ENCODE results near the gene OCA2.
"Not testable (repeated sequence)": the region's sequence is repeated elsewhere in the genome, so short reads cannot be mapped to it uniquely, and the experiment has no call there.

OCA2 gene

DNA sequence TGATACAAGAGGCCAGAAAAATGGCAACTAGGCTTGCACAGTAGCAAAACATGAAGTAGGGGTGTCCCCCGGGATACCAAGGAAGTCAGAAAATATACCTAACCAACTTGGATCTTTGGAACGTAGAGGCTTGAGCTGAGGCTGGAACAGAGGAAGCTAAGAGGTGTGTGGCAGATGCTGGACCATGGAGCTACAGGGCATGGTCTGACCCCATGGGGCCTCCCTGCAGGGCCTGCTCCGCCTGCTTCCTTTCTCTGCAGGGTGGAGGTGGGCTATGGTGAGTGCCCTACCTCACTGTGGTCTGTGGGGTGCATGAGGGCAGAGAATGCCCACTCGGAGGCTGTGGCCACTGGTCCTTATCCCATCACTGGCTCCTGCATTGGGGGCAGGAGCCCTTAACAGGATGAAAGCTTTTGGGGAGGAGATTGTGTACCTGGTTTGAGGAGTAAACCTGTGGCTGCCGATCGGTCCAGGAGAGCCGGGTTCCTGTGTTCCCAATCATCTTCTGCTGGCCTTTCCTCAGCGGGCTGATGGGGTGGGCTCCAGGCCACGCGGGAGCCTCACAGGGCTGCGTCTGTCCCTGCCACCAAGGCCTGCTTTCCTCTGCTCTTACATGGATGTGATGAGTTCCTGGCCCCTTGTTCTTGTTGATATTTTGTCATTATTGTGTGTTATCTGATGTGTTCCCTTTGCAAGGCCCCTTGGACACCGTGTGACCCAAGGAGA lies 96.8 kb downstream of the OCA2 start:
- DNase-seq (ENCODE audit: low read depth in 2 of 2) = no peak

DNA sequence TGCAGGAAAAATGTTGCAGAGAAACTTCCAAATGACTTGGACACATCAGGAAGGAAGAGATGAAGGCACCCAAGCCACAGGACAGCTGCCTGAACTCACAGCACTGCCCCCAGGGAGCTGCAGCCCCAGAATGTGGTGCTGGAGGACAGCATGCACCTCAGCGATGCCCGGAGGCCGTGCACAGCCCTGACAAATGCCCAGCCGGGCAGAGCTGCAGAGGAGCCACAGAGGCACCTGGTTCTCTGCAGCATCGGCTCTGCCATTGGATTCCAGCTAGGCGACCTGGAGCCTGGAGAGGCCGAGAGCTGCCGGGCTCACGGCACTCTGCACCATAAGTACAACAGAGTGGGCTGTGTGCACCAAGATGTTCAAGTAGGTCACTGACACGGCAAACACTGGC lies 97.5 kb downstream of the OCA2 start:
- DNase-seq (ENCODE audit: low read depth in 2 of 2) = no peak

DNA sequence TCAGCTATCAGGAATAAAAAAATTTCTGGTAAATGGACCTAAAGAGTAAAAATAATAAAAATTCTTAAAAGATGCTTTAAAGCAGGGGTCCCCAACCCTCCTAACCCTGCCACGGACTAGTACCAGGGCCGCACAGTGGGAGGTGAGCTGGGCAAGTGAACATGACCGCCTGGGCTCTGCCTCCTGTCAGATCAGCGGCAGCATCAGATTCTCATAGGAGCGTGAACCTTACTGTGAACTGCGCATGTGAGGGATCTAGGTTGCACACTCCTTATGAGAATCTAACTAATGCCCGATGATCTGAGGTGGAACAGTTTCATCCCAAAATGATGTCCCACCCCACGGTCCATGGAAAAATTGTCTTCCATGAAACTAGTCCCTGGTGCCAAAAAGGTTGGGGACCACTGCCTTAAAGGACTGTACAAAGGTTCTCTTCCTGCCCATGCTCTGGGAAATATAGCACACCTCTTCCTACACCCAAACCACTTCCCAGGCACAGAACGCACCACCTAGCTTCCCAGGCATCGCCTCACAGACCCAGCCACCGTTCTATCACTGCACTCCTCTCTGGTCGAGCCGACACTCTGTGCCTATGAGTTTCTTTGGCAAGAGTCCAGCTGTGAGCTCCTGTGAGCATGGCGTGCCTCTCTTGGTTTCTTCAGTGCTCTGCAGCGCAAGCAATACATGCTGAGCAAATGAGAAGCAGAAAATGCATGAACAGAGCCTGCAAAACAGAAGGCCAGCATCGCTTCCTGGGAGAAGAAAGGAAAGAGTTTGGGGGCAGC lies 104.9 kb downstream of the OCA2 start:
- DNase-seq (ENCODE audit: low read depth in 2 of 2) = no peak

DNA sequence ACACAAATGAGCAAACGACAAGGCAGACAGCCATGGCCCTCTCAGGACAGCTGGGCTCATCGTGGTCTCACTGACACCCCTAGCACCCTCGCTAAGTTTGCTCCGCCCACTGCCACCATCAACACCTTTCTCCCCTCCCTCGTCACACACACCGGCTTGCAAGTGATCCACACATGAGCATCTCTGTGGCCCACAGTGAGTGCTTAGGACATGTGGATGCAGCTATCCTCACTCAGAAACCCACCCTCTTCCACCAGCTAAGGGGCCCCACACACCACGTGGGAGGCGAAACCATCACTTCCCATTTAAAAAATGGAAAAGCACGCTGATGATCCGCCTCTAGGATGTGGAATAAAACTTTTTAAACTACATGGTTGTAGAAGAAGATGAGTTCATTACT lies 105.6 kb downstream of the OCA2 start:
- DNase-seq (ENCODE audit: low read depth in 2 of 2) = no peak

GRCh38 chr15:27990521-27991515 lies 108.3 kb downstream of the OCA2 start:
- DNase-seq (ENCODE audit: low read depth in 2 of 2) = no peak

GRCh38 chr15:27989838-27990237 lies 109.3 kb downstream of the OCA2 start:
- no peak for DNase-seq (ENCODE audit: low read depth in 2 of 2)

DNA sequence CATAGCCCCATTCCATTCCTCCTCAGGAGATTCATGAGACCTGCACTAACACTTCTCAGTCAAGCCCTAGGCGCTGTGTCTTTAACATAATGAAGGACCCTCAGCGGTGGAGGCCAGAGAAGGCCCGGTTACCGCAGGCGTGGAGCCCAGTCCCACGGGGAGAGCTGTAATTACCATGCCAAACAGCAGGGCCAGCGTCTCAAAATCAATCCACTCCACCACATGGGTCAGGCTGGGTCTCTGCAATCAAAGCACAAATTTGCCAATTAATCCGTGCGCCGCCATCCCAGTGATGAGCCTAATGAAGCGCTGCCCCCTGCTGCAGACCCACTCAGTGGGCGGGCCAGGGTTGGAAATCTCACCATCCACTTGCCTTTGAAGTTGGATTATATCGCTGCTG lies 109.7 kb downstream of the OCA2 start:
- no peak for DNase-seq (ENCODE audit: low read depth in 2 of 2)

GRCh38 chr15:27985099-27985498 lies 114.0 kb downstream of the OCA2 start:
- DNase-seq (ENCODE audit: low read depth in 2 of 2) = no peak

DNA sequence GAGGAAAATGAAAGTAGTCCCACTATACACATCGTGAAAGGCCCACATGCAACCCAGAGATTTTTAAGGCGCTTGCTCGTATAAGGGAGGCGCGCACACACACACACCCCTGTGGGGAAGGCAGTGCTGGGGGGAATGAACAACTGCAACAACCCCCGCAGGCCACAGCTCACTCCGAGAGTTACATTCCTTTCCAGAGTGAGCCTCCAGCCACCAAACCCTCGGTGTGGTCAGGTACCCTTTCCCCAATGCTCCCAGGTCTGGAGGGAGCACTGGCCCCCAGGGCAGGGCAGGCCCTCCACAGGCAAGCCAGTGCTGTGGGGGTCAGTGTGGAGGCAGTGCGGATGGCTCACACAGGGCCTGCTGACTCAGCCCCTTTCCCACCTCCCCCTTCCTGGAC lies 115.6 kb downstream of the OCA2 start:
- DNase-seq (ENCODE audit: low read depth in 2 of 2) = no peak

DNA sequence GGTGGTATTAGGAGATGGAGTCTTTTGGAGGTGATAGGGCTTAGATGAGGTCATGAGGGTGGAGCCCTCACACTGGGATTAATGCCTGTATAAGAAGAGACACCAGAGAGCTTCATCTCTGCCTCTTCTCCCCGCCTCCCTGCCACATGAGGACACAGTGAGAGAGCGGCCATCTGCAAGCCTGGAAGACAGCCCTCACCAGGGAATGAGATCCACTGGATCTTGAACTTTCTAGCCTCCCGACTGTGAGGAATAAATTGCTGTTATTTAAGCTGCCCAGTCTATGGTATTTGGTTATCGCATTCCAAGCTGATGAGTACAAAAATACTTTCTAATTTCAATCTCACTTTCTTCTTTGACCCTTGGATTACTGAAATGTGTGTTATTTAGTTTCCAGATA lies 121.4 kb downstream of the OCA2 start:
- no peak for DNase-seq (ENCODE audit: low read depth in 2 of 2)

DNA sequence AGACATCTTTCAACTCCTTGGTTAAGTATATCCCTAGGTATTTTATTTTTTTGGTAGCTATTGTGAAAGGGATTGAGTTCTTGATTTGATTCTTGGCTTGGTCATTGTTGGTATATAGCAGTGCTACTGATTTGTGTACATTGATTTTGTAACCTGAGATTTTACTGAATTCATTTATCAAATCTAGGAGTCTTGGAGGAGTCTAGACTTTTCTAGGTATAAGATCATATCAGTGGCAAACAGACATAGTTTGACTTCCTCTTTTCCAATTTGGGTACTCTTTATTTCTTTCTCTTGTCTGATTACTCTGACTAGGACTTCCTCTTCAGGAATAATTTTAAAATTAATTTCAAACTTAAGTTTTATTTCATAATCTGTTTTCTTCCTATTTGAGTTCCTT lies 125.2 kb downstream of the OCA2 start:
- no peak for DNase-seq (ENCODE audit: low read depth in 2 of 2)

GRCh38 chr15:27970661-27971392 lies 128.3 kb downstream of the OCA2 start:
- no peak for DNase-seq (ENCODE audit: low read depth in 2 of 2)

GRCh38 chr15:27967541-27967940 lies 131.6 kb downstream of the OCA2 start:
- DNase-seq (ENCODE audit: low read depth in 2 of 2) = no peak

GRCh38 chr15:27965546-27965945 lies 133.6 kb downstream of the OCA2 start:
- no peak for DNase-seq (ENCODE audit: low read depth in 2 of 2)

DNA sequence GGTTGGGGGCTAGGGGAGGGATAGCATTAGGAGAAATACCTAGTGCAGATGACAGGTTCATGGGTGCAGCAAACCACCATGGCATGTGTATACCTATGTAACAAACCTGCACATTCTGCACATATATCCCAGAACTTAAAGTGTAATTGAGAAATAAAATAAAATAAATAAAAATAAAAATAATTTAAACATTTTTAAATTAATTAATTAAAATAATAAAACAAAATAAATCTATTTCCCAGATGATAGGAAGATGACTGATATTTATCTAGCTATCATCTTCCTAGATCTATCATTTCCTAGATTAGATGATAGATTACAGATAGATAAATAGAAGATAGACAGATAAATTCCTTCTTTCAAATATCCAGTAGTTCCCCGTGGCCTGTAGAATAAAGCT lies 137.3 kb downstream of the OCA2 start:
- DNase-seq (ENCODE audit: low read depth in 2 of 2) = no peak

GRCh38 chr15:27958911-27959578 lies 140.1 kb downstream of the OCA2 start:
- DNase-seq (ENCODE audit: low read depth in 2 of 2) = no peak

GRCh38 chr15:27956285-27956684 lies 142.8 kb downstream of the OCA2 start:
- no peak for DNase-seq (ENCODE audit: low read depth in 2 of 2)

- DNase-seq (ENCODE audit: low read depth in 2 of 2) = no peak
Observed at GRCh38 chr15:27955087-27955486, 144.0 kb downstream of the OCA2 start.

DNA sequence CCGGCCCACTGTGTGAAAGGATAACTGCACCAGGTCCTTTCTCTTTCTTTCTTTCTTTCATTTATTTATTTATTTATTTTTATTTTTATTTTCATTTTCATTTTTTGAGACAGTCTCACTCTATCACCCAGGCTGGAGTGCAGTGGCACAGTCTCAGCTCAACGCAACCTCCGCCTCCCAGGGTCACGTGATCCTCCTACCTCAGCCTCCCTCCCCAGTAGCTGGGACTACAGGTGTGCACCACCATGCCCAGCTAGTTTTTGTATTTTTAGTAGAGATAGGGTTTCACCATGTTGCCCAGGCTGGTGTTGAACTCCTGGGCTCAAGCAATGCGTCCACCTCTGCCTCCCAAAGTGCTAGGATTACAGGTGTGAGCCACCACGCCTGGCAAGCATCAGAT lies 146.5 kb downstream of the OCA2 start:
- not testable (repeated sequence) for DNase-seq (ENCODE audit: low read depth in 2 of 2)

GRCh38 chr15:27951191-27951890 lies 147.8 kb downstream of the OCA2 start:
- DNase-seq (ENCODE audit: low read depth in 2 of 2) = no peak

All from stimulated activated CD8-positive, alpha-beta memory T cell treated with anti-CD3 and anti-CD28 coated beads, Interleukin-7, amount 100 ng/mL, for 4 hours (primary cell).